DND-41 (cell line): ENCODE measurements around the gene CCDC192.

Source experiments
- ATAC-seq: fragments of 200-7000 bp; cut with Tn5 transposase; 3 replicates; pipeline ENCODE4 v1.9.1; 2021; ENCODE audit warnings: low read depth; ENCODE audit not compliant: insufficient read depth
- DNase-seq: peaks from one replicate; pipeline ENCODE4 v3.0.0-alpha.2; 2020
- H2AFZ ChIP-seq: 2 replicates; pipeline ENCODE4 v1.6.0; 2012; ENCODE audit warnings: low read depth, low read length
- H3K27ac ChIP-seq: 2 replicates; pipeline ENCODE4 v1.5.1; 2012; ENCODE audit warnings: low read length, inconsistent platforms
- H3K27me3 ChIP-seq: fragments of 200-600 bp; sonication (generic); 2 replicates; pipeline ENCODE4 v1.6.0; 2012; ENCODE audit warnings: low read length, mild to moderate bottlenecking, inconsistent platforms; ENCODE audit not compliant: insufficient read depth, poor library complexity
- H3K36me3 ChIP-seq: 2 replicates; pipeline ENCODE4 v1.5.1; 2012; ENCODE audit warnings: low read length, inconsistent platforms; ENCODE audit not compliant: insufficient read depth
- H3K4me1 ChIP-seq: 2 replicates; pipeline ENCODE4 v1.5.1; 2012; ENCODE audit warnings: mild to moderate bottlenecking, low read length; ENCODE audit not compliant: insufficient read depth
- H3K4me2 ChIP-seq: 2 replicates; pipeline ENCODE4 v1.6.0; 2012; ENCODE audit warnings: mild to moderate bottlenecking, moderate library complexity, low read length, inconsistent platforms; ENCODE audit not compliant: insufficient read depth
- H3K4me3 ChIP-seq, 2 experiments: fragments of 200-600 bp in 1 of 2; shearing (Covaris generic) in 1 of 2; 2 replicates each; pipeline ENCODE4 v1.5.1; 2012 to 2016; ENCODE audit warnings: inconsistent platforms in 2 of 2, low read length in 2 of 2, mild to moderate bottlenecking in 2 of 2, low read depth in 1 of 2, moderate library complexity in 1 of 2
- H3K79me2 ChIP-seq: 2 replicates; pipeline ENCODE4 v1.6.0; 2012; ENCODE audit warnings: low read length, inconsistent platforms; ENCODE audit not compliant: insufficient read depth
- H3K9ac ChIP-seq: 2 replicates; pipeline ENCODE4 v1.6.0; 2012; ENCODE audit warnings: low read depth, mild to moderate bottlenecking, inconsistent platforms, low read length, moderate library complexity
- H3K9me3 ChIP-seq: 2 replicates; pipeline ENCODE4 v1.5.1; 2012; ENCODE audit warnings: low read length, moderate library complexity, mild to moderate bottlenecking, inconsistent platforms; ENCODE audit not compliant: insufficient read depth, severe bottlenecking
- H4K20me1 ChIP-seq: 2 replicates; pipeline ENCODE4 v1.6.0; 2012; ENCODE audit warnings: low read length; ENCODE audit not compliant: insufficient read depth
- EZH2 ChIP-seq: IDR thresholded peaks from 3 replicates; pipeline ENCODE4 v1.6.1; 2012; ENCODE audit warnings: borderline replicate concordance, low read depth, mild to moderate bottlenecking, moderate library complexity, low read length, inconsistent platforms; ENCODE audit not compliant: severe bottlenecking
- TF ChIP-seq, protein P1 (sequence below): IDR thresholded peaks from 2 replicates; pipeline ENCODE4 v1.5.1; 2012; ENCODE audit warnings: borderline replicate concordance, low read length, moderate library complexity, mild to moderate bottlenecking; ENCODE audit not compliant: poor library complexity, severe bottlenecking; ENCODE audit errors: extremely low read depth

CCDC192 gene

DNA sequence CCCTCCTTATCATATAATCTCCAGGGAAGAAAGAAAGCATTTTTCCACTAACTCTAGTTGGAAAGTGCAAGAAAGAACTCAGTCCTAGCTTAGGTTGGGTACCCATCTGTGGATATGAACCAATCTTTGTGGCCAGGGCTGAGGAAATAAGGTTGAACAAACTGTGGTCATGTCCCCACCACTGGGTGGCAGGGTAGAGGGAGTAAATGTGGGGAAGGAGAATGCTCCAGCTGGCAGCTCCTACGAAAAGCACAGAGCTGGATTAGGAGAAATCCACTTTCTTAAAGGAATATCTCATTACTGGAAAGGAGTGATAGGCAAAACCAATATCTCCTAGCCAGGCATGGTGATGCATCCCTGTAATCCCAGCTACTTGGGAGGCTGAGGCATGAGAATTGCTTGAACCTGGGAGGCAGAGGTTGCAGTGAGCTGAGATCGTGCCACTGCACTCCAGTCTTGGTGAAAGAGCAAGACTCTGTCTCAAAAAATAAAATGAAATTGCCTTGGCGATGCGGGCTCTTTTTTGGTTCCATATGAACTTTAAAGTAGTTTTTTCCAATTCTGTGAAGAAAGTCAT, 175.1 kb downstream of the CCDC192 start:
- Histone ChIP-seq H3K4me3 (no peak overlapping the region), H3K27me3 (no peaks in the 10 kb centered on the region), H3K36me3 (no peaks in the 10 kb centered on the region), H3K4me1 (no peaks in the 10 kb centered on the region), H3K9ac (no peak overlapping the region), H3K27ac (no peak overlapping the region), H3K9me3 (no peaks in the 10 kb centered on the region), H3K4me2 (no peak overlapping the region), H4K20me1 (no peaks in the 10 kb centered on the region), H3K79me2 (no peaks in the 10 kb centered on the region), H2AFZ (no peak overlapping the region)
- no peak for TF ChIP-seq EZH2
- TF ChIP-seq, protein P1, sequence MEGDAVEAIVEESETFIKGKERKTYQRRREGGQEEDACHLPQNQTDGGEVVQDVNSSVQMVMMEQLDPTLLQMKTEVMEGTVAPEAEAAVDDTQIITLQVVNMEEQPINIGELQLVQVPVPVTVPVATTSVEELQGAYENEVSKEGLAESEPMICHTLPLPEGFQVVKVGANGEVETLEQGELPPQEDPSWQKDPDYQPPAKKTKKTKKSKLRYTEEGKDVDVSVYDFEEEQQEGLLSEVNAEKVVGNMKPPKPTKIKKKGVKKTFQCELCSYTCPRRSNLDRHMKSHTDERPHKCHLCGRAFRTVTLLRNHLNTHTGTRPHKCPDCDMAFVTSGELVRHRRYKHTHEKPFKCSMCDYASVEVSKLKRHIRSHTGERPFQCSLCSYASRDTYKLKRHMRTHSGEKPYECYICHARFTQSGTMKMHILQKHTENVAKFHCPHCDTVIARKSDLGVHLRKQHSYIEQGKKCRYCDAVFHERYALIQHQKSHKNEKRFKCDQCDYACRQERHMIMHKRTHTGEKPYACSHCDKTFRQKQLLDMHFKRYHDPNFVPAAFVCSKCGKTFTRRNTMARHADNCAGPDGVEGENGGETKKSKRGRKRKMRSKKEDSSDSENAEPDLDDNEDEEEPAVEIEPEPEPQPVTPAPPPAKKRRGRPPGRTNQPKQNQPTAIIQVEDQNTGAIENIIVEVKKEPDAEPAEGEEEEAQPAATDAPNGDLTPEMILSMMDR = peak; percentile 55
- DNase-seq (peak; percentile 10), ATAC-seq (0 out of 3 replicates have a peak, but pooled peaks have one; percentile 40)

DNA sequence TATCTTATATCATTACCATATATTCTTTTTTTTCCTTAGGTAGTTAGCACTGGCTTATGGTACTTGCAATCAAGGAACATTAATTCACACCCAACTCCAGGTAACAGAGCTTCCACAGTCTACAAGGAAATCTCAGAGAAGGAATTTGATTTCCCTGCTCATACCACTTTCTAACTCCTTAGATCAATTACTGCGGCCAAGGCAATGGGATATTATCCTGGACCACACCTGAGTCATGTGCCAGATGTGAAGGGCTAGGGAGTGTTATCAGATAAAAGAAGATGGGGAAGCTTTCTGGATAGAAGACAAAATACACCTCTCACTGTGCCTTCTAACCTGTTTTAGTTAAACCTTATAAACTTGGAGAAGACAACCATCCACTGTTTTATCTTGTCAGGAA, 181.2 kb downstream of the CCDC192 start:
- no peak for DNase-seq
- Histone ChIP-seq H3K4me2 (no peak overlapping the region), H2AFZ (no peak overlapping the region), H3K4me3 (no peak overlapping the region), H3K9me3 (no peaks in the 10 kb centered on the region), H3K27me3 (no peaks in the 10 kb centered on the region), H3K27ac (no peak overlapping the region), H3K36me3 (no peaks in the 10 kb centered on the region), H3K4me1 (no peaks in the 10 kb centered on the region), H3K9ac (no peak overlapping the region), H4K20me1 (no peaks in the 10 kb centered on the region), H3K79me2 (no peaks in the 10 kb centered on the region)
- ATAC-seq = no peak
- TF ChIP-seq EZH2 = no peak
- TF ChIP-seq, protein P1 = no peak

DNA sequence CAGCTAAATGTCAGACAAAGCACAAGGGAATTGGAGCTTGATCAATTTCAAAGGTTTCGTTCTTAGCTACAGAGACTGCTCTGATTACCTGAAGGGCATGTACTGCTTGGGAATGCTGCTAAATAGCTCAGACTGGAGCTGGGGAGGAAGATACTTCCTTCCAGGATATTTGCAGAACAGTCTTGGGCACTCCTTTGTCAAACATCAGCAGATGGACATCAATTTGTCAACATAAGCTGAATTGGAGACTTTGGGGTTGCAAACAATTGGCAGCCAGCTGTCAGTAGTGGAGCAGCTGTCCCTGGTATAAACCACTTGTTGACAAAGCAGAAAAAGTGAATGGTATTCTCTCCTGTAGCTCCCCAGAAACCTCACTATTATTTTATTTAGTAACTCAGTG, 182.0 kb downstream of the CCDC192 start:
- Histone ChIP-seq H2AFZ (no peak overlapping the region), H3K36me3 (no peaks in the 10 kb centered on the region), H3K9me3 (no peaks in the 10 kb centered on the region), H3K27ac (no peak overlapping the region), H4K20me1 (no peaks in the 10 kb centered on the region), H3K4me2 (no peak overlapping the region), H3K79me2 (no peaks in the 10 kb centered on the region), H3K9ac (no peak overlapping the region), H3K4me3 (no peak overlapping the region), H3K27me3 (no peaks in the 10 kb centered on the region), H3K4me1 (no peaks in the 10 kb centered on the region)
- ATAC-seq = no peak
- TF ChIP-seq, protein P1 = no peak
- TF ChIP-seq EZH2 = no peak
- no peak for DNase-seq
